DND-41 (cell line): Measurements from ENCODE around the gene MYO1B.

Experiments
- CTCF ChIP-seq: IDR thresholded peaks from 2 replicates; pipeline ENCODE4 v1.5.1; 2012; ENCODE audit warnings: borderline replicate concordance, low read length, moderate library complexity, mild to moderate bottlenecking; ENCODE audit not compliant: poor library complexity, severe bottlenecking; ENCODE audit errors: extremely low read depth
- EZH2 ChIP-seq: IDR thresholded peaks from 3 replicates; pipeline ENCODE4 v1.6.1; 2012; ENCODE audit warnings: borderline replicate concordance, low read depth, mild to moderate bottlenecking, moderate library complexity, low read length, inconsistent platforms; ENCODE audit not compliant: severe bottlenecking

GRCh38 chr2:191312662-191313061 is 67.5 kb downstream of the MYO1B start:
- TF ChIP-seq CTCF (no peak), EZH2 (no peak)
